ENCODE data around the gene LHFPL6.

Gene LHFPL6

DNA sequence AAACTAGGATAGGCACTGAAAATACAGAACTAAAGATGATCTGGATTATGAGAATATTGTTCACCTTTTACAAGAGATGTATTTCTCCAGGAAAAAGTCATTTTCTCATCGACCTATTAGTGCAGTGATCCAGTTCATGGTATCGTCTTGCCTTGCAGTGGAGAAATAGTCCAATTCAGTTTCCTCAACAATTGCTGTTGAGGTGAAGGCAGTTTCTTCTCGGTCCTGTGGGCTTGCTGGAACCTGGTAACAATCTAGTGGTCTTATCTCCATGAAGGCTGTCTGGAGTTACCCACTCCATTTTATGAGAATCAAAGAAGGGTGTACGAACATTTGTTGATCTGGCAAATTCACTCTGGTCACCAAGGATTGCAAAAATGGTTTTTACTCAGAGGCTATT is 266.8 kb downstream of the LHFPL6 start:
- no peak for TF ChIP-seq GATA2 (IDR thresholded peaks at IDR 0.05; ENCODE audit: low read depth, low read length)

DNA sequence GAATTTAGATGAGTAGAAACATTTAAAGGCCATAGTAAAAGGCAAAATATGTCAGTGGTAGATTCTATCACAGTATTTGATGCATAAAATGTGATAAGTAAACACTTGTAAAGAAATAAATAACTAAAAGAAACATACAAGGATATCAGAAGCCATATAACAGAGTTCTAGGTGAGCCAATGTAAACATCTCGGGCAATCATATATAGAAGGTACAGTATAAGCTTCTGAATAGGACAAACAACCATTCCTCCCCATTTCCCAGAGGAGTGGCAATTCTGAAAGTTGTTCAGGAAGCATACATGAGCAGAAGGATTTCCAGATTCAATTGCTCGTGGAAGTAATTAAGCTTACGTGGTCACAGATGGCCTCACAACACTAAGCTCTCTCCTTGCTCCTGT is 267.3 kb downstream of the LHFPL6 start:
- TF ChIP-seq GATA3 (IDR thresholded peaks at IDR 0.05; ENCODE audit: low read depth, low read length) (no peak), GATA2 (IDR thresholded peaks at IDR 0.05; ENCODE audit: low read depth, low read length) (no peak)

DNA sequence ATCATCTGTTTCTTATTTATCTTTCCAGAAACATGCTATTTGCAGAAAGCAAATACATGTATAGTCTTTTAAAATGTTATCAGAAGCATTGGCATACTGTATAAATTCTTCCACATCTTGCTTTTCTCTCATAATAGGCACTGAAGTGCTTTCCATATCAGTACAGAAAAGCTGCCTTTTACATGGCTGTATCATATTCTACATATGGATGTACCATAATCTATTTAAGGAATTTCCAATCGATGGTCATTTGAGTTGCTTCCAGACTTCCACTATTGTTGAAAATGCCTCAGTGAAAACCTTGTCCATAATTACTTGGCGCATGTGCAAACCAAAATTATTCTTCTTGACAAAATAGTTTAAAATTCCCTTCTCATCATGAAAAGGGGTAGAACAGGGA is 272.5 kb downstream of the LHFPL6 start:
- TF ChIP-seq GATA3 (IDR thresholded peaks at IDR 0.05; ENCODE audit: low read depth, low read length) (no peak), GATA2 (IDR thresholded peaks at IDR 0.05; ENCODE audit: low read depth, low read length) (no peak)

DNA sequence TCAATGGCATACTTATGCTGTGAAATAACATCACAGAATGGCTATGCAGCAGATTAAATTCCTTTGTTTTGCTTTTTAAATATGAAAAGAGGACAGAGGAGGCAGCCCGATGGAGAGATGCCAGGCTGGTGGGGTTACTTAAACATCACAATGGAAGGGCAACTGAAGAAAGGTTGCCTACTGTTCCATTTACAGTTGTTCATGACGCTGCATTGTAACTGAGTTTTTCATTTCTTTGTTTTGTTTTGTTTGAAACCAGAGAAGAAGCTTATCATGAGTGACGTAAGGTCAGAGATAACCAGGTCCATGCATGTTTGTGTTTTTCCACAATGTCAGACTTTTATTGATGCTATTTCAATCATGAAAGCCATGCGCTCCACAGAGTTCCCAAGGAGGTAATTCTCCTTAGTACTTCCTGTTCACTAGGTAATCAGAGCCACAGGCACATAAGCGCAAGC is 273.8 kb downstream of the LHFPL6 start:
- TF ChIP-seq GATA3 (IDR thresholded peaks at IDR 0.05; ENCODE audit: low read depth, low read length) (no peak), GATA2 (IDR thresholded peaks at IDR 0.05; ENCODE audit: low read depth, low read length) (no peak)

DNA sequence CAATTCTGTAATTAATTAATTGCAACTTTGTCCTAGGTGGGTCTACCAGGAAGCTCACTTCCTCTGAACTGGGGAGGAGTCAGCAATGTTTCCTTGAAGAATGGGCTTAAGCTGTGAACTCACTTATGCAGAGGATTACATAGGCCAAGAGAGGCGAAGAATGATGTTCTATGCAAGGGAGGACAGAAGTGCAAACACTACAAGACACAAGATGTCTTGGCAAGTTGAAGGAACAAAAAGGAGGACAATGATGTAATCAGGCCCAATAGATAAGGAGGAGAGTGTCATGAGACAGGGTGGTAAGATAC is 275.9 kb downstream of the LHFPL6 start:
- TF ChIP-seq GATA3 (IDR thresholded peaks at IDR 0.05; ENCODE audit: low read depth, low read length): no peak
- no peak for TF ChIP-seq GATA2 (IDR thresholded peaks at IDR 0.05; ENCODE audit: low read depth, low read length)

DNA sequence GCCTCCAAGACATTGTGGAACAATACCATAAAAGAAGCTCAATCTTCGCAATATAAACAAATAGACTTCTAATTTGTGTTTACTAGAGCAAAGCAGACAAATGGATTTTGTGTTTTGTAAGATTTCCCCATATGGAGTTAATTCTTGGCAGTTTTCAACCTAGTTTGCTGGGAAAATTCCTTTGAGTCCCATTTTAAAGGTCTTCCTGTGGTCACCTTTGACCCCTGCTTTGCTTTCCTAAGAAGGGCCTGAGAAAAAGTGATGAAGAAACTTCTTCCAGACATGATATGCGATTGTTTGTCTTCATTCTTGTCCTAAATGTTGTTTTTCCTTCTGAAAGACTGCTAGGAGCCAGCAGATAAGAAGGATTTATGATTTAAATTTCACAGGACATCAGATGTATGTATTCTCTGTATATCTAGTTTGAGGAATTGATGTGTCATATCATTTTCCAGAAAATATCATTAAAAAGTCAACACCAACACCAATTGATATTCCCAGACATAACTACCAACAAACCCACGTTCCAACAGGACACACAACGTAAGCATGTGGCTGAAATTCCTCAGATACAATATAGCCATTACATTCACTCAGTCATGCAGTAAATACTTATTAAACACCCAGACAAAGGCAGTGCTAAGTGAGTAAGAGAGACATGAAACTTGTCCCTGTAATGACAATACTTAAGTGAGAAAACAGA is 276.4 kb downstream of the LHFPL6 start:
- TF ChIP-seq GATA2 (IDR thresholded peaks at IDR 0.05; ENCODE audit: low read depth, low read length): no peak
- TF ChIP-seq GATA3 (IDR thresholded peaks at IDR 0.05; ENCODE audit: low read depth, low read length): no peak

DNA sequence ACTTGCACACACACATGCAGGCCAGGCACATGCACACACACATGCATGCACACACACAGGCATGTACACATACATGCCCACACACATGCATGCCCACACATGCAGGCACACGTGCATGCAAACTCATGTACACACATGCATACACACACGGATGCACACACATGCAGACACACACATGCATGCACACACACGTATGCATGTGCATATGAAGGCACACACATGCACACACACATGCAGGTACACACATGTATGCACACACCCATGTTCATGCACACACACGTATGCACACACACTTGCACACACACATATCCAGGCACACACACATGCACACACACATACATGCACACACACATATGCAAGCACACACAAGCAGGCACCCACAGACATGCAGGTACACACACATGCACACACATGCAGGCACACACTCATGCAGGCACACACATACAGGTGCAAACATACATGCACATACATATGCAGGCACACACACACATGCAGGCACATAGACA is 278.1 kb downstream of the LHFPL6 start:
- TF ChIP-seq GATA3 (IDR thresholded peaks at IDR 0.05; ENCODE audit: low read depth, low read length) (no peak), GATA2 (IDR thresholded peaks at IDR 0.05; ENCODE audit: low read depth, low read length) (no peak)

DNA sequence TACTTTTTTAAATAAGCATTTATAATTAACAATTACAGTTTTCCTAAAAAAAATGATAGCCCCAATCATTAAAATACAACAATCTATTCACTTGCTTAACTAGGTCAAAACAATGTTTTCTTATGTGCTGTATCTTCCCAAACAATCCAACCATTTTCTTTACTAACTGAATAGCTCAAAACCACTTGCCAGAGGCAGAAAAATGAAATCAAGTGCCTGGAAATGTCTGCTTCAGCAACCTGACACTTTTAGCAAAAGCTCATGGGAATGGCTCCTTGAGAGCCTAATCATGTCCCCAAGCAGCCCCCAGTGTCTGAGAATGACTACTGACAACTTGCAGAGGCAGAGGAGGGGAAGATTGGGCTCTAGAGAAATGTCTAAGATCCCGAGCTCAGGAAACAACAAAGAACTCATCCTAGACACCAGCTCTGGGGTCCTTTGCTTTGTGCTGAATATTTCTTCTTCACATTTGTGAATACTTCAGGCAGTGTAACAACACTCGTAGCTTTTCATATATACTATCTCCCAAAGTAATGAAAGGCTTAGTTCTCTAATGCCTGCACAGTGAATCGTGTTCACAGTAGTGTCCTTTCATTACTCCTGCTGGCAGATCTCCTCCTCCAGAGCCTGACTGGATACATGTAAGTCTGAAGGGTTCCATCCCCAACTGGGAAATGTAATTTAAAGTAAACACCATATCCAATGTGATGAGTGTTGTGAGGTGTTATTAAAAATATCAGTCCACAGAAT is 280.0 kb downstream of the LHFPL6 start:
- TF ChIP-seq GATA3 (IDR thresholded peaks at IDR 0.05; ENCODE audit: low read depth, low read length) (no peak), GATA2 (IDR thresholded peaks at IDR 0.05; ENCODE audit: low read depth, low read length) (no peak)

DNA sequence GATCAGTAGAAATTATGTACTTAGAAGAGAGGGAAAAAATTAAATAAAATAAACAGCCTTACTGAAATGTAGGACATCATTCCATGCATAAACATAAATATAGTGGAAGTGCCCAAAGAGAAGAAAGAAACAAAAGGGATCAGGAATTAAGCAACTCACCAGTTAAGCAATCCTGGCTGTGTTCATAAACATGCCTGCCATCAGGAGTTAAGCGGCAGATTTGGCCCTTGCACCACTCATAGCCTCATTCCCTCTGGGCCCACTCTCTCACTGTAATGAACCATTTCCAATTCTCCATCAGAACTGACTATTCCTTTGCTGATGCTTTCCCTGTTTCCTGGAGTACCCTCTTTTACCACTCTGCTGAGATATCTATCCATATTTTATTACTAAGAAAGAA is 281.4 kb downstream of the LHFPL6 start:
- TF ChIP-seq GATA3 (IDR thresholded peaks at IDR 0.05; ENCODE audit: low read depth, low read length): no peak
- TF ChIP-seq GATA2 (IDR thresholded peaks at IDR 0.05; ENCODE audit: low read depth, low read length): no peak

DNA sequence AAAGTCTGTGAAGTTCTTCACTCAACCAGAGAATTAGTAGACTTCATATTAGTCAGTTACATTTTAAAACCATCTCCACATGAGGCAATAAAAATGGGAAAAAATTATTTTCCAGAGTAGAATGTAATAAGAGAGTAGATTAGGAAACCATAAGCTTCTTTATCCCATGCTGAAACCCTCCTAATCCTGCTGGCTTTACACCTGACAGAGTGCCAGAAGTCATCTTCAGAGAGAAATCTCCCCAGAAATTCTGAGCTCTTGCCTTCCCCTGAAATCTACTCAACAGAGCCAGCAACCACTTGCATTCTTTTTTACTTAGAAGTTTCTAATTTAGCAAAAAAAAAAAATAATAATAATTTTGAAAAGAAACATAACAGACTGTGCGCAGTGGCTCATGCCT is 284.8 kb downstream of the LHFPL6 start:
- no peak for TF ChIP-seq GATA2 (IDR thresholded peaks at IDR 0.05; ENCODE audit: low read depth, low read length)
- no peak for TF ChIP-seq GATA3 (IDR thresholded peaks at IDR 0.05; ENCODE audit: low read depth, low read length)

DNA sequence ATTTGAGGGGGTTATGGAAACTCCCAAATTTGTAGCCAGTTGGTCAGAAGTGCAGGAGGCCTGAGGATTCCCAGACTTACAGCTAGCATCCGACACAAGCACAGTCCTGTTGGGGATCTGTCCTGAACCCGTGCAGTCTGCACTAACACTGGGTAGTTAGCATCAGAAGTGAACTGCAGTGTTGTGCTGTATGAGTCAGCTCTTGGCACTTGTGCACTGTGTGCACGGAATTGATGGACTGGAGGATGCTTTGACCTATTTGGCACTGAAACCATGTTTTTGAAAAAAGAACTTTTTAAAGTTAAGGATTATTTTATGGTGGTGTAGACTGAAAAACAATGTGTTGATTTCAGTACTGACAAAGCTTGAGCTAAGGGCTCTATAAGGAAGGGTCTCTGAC is 285.7 kb downstream of the LHFPL6 start:
- TF ChIP-seq GATA3 (IDR thresholded peaks at IDR 0.05; ENCODE audit: low read depth, low read length): no peak
- no peak for TF ChIP-seq GATA2 (IDR thresholded peaks at IDR 0.05; ENCODE audit: low read depth, low read length)

DNA sequence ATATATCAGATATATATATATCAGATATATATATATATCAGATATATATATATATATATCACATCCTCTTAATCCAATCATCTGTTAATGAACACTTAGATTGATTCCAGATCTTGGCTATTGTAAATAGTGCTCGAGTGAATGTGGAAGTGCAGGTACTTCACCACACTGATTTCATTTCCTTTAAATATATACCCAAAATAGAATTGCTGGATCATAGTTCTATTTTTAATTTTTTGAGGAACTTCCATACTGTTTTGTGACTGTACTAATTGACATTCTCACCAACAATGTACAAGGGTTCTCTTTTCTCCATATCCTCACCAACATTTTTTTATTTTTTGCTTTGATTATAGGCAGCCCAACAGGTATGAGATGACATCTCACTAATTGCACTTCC is 287.2 kb downstream of the LHFPL6 start:
- TF ChIP-seq GATA2 (IDR thresholded peaks at IDR 0.05; ENCODE audit: low read depth, low read length): no peak
- no peak for TF ChIP-seq GATA3 (IDR thresholded peaks at IDR 0.05; ENCODE audit: low read depth, low read length)

DNA sequence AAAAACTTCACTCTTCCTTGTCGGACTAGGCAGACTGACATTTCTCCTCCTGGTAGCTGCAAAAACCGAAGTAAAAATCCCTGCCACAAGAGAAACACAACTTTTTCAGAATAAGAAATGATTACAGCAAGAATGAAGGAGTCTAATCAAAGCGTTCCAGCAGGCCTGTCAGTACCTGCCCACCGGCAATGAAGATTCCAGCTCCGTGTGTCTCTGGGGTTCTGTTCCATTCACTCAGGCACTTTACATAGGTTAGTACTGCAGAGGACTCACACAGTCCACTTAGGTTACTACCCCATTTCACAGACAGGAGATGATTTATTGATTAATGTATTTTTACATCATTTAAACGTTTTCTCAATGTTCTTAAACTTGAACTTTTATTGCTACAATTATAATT is 289.3 kb downstream of the LHFPL6 start:
- no peak for TF ChIP-seq GATA3 (IDR thresholded peaks at IDR 0.05; ENCODE audit: low read depth, low read length)
- TF ChIP-seq GATA2 (IDR thresholded peaks at IDR 0.05; ENCODE audit: low read depth, low read length): no peak

DNA sequence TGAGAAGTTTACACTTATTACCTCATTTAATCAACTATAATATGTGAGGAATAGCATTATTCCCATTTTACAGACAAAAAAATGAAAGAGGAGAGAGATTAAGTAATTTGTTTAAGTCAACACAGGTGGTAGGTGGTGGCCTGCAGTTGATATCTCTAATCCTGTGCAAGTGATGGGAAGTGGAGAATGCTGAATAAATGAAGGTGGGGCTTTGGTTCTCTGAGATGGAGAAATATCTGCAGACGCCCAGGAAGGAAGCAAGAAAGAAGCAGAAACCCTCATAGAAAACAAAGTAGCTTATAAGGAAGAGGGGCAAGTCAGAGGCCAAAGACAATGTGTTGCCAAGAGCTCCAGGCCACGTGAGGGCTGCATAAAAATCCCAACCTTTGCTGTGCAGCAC is 290.4 kb downstream of the LHFPL6 start:
- TF ChIP-seq GATA3 (IDR thresholded peaks at IDR 0.05; ENCODE audit: low read depth, low read length): no peak
- TF ChIP-seq GATA2 (IDR thresholded peaks at IDR 0.05; ENCODE audit: low read depth, low read length): no peak

DNA sequence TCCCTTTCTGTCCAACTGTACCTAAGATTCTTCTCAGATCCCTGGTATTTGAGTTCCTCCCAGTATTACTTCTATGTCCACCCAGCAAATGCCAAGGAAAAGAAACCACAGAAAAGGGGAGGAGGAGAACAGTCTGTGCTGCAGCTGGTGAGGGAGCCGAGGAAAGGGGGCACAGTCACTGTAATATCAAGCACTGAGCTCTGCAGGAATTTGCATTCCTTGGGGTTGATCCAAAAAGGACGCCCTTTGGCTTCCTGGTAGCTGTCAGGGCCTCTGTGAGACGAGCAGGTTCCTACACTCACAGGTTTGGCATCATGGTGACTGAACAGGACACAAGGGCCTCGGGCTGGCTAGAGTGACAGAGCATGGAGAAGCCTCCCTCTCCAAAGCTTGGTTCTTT is 291.4 kb downstream of the LHFPL6 start:
- TF ChIP-seq GATA3 (IDR thresholded peaks at IDR 0.05; ENCODE audit: low read depth, low read length) (no peak), GATA2 (IDR thresholded peaks at IDR 0.05; ENCODE audit: low read depth, low read length) (no peak)
